IMR-90 (cell line): Measurements from ENCODE around the gene SRRM4. TPM values are rescaled to one million over a fixed set of nuclear protein-coding genes. Genes with fewer than 3 reads are reported as not detected.

Experiments
- ATAC-seq: fragments of 200-7000 bp; cut with Tn5 transposase; 2 replicates; pipeline ENCODE4 v1.9.1; 2020; ENCODE audit warnings: low read depth, mild to moderate bottlenecking, moderate library complexity
- BruUV-seq: library from RNA; stranded (reverse); fragments of 400-500 nt; replicated peaks from 2 replicates; lab custom pipeline; 2021; lab: Mats Ljungman, UMichigan
- CTCF ChIA-PET: fragments of 300-600 bp; formaldehyde crosslinking; extraction: SDS; loops from one replicate; lab custom pipeline; 2021; ENCODE audit warnings: antibody characterized with exemption; lab: Yijun Ruan, JAX
- POLR2A ChIA-PET: fragments of 300-600 bp; sonication (Branson Sonifier 250); formaldehyde crosslinking; loops from one replicate; lab custom pipeline; 2022; ENCODE audit warnings: antibody characterized with exemption; ENCODE audit not compliant: unreplicated experiment; lab: Charles Lee
- DNase-seq: peaks from one replicate; pipeline ENCODE4 v3.0.0; 2013
- H2AFZ ChIP-seq: replicated peaks from 2 replicates; pipeline ENCODE3; 2013; ENCODE audit warnings: low read length, mild to moderate bottlenecking; ENCODE audit not compliant: poor library complexity
- H2AK5ac ChIP-seq: 2 replicates; pipeline ENCODE4 v1.6.1; 2013; ENCODE audit warnings: low read depth, low read length, inconsistent platforms
- H2AK9ac ChIP-seq: replicated peaks from 2 replicates; pipeline ENCODE3; 2013; ENCODE audit warnings: mild to moderate bottlenecking, low read depth, low read length, moderate library complexity; ENCODE audit not compliant: poor library complexity
- H2BK120ac ChIP-seq: 2 replicates; pipeline ENCODE4 v1.6.1; 2013; ENCODE audit warnings: low read depth, low read length, inconsistent platforms
- H2BK15ac ChIP-seq: 3 replicates; pipeline ENCODE4 v1.6.1; 2013; ENCODE audit warnings: low read depth, low read length, inconsistent platforms
- H2BK20ac ChIP-seq: 2 replicates; pipeline ENCODE4 v1.6.1; 2013; ENCODE audit warnings: low read depth, mild to moderate bottlenecking, inconsistent platforms, low read length, moderate library complexity
- H2BK5ac ChIP-seq: 2 replicates; pipeline ENCODE4 v1.6.1; 2013; ENCODE audit warnings: mild to moderate bottlenecking, low read depth, low read length, inconsistent platforms; ENCODE audit not compliant: poor library complexity, severe bottlenecking
- H3K14ac ChIP-seq: replicated peaks from 2 replicates; pipeline ENCODE4 v1.6.1; 2013; ENCODE audit warnings: low read depth, low read length, inconsistent platforms
- H3K18ac ChIP-seq: 2 replicates; pipeline ENCODE4 v1.6.1; 2013; ENCODE audit warnings: low read depth, low read length, control low read depth
- H3K23ac ChIP-seq: 2 replicates; pipeline ENCODE4 v1.6.1; 2013; ENCODE audit warnings: low read depth, low read length, inconsistent platforms
- H3K27ac ChIP-seq: 2 replicates; pipeline ENCODE4 v1.5.1; 2013; ENCODE audit warnings: mild to moderate bottlenecking, control low read depth, low read length; ENCODE audit not compliant: insufficient read depth
- H3K27me3 ChIP-seq: 2 replicates; pipeline ENCODE4 v1.6.1; 2013; ENCODE audit warnings: low read length; ENCODE audit not compliant: control insufficient read depth, insufficient read depth
- H3K36me3 ChIP-seq: 2 replicates; pipeline ENCODE4 v1.6.1; 2013; ENCODE audit warnings: low read length, mixed read lengths; ENCODE audit not compliant: control insufficient read depth, insufficient read depth
- H3K4ac ChIP-seq: 2 replicates; pipeline ENCODE4 v1.6.1; 2013; ENCODE audit warnings: low read depth, low read length, inconsistent platforms
- H3K4me1 ChIP-seq: 2 replicates; pipeline ENCODE4 v1.6.1; 2013; ENCODE audit warnings: low read length, mixed read lengths; ENCODE audit not compliant: control insufficient read depth, insufficient read depth
- H3K4me2 ChIP-seq: 2 replicates; pipeline ENCODE4 v1.6.1; 2013; ENCODE audit warnings: low read depth, mild to moderate bottlenecking, control low read depth, low read length, moderate library complexity
- H3K4me3 ChIP-seq: 2 replicates; pipeline ENCODE4 v1.5.1; 2013; ENCODE audit warnings: low read depth, mild to moderate bottlenecking, control low read depth, low read length, moderate library complexity; ENCODE audit not compliant: insufficient read depth
- H3K56ac ChIP-seq: 2 replicates; pipeline ENCODE4 v1.6.1; 2013; ENCODE audit warnings: low read length, inconsistent platforms; ENCODE audit not compliant: insufficient read depth; ENCODE audit errors: extremely low read depth
- H3K79me1 ChIP-seq, 2 experiments: 2 replicates each; pipeline ENCODE4 v1.6.1; 2013; ENCODE audit warnings: low read length in 2 of 2, inconsistent platforms in 1 of 2, low read depth in 1 of 2
- H3K9ac ChIP-seq: 2 replicates; pipeline ENCODE4 v1.6.1; 2013; ENCODE audit warnings: low read depth, low read length, control low read depth
- H3K9me1 ChIP-seq: 2 replicates; pipeline ENCODE4 v1.6.1; 2013; ENCODE audit warnings: low read length, inconsistent platforms; ENCODE audit not compliant: insufficient read depth
- H3K9me3 ChIP-seq: 2 replicates; pipeline ENCODE4 v1.6.1; 2013; ENCODE audit warnings: low read length; ENCODE audit not compliant: control insufficient read depth, insufficient read depth
- H4K20me1 ChIP-seq: 2 replicates; pipeline ENCODE4 v1.6.1; 2013; ENCODE audit warnings: low read length, inconsistent platforms; ENCODE audit not compliant: insufficient read depth
- H4K5ac ChIP-seq: 2 replicates; pipeline ENCODE4 v1.6.1; 2013; ENCODE audit warnings: mild to moderate bottlenecking, low read depth, low read length, control low read depth
- H4K8ac ChIP-seq, 2 experiments: 2 replicates each; pipeline ENCODE4 v1.6.1; 2013; ENCODE audit warnings: low read depth in 2 of 2, low read length in 2 of 2, control low read depth in 1 of 2, inconsistent platforms in 1 of 2
- H4K91ac ChIP-seq: 2 replicates; pipeline ENCODE4 v1.6.1; 2013; ENCODE audit warnings: low read depth, low read length, inconsistent platforms; ENCODE audit not compliant: insufficient read depth
- USF2 ChIP-seq: fragments of 150-350 bp; IDR thresholded peaks from 2 replicates; pipeline ENCODE4 v1.6.1; 2017; ENCODE audit warnings: mild to moderate bottlenecking, antibody characterized with exemption, low read length, low read depth
- WGBS, 2 experiments: methylation state at CpG; one replicate each; pipeline versions ENCODE4 v1.1.5 to v1.1.7; 2013; ENCODE audit warnings: missing lambda C conversion rate in 2 of 2; ENCODE audit not compliant: insufficient read length in 1 of 2; ENCODE audit errors: extremely low coverage in 2 of 2; 5-methylcytosine and 5-hydroxymethylcytosine counted together
- dilution Hi-C: fragments of 300-500 bp; cut with HindIII; formaldehyde crosslinking; loops from one replicate; pipeline ENCODE4 v1.14.3; 2018; ENCODE audit warnings: low sequenced_read_pairs; ENCODE audit not compliant: unreplicated experiment
- in situ Hi-C: fragments of 300-500 bp; cut with MboI; formaldehyde crosslinking; loops from 3 replicates; pipeline ENCODE4 v1.14.3; 2019; ENCODE audit warnings: low sequenced_read_pairs, inconsistent platforms, mixed read lengths
- intact Hi-C: fragments of 100-400 bp; cut with micrococcal nuclease; formaldehyde crosslinking; loops from 2 replicates; pipeline ENCODE4 v1.10.0; 2022
- polyA plus RNA-seq, 3 experiments: library from polyadenylated mRNA; depleted of rRNA; stranded (reverse); fragments of >200 nt; gene quantifications; 2 replicates each; pipeline ENCODE4 v1.2.3, GENCODE V29; 2012; ENCODE audit warnings: low replicate concordance in 1 of 3
- total RNA-seq: library from RNA; depleted of rRNA; stranded (reverse); fragments of >200 nt; gene quantifications from 2 replicates; pipeline ENCODE4 v1.2.3, GENCODE V29; 2012

SRRM4 gene
- total and polyA plus RNA-seq, 2 of the 4 experiments (the other 2 are of a cell fraction), result not detected

- Histone ChIP-seq H2AK9ac (no peak overlapping the region), H3K36me3 (no peaks in the 10 kb centered on the region), H2BK20ac (0 out of 2 replicates have a peak overlapping the region, but pooled peaks have one; percentile 12), H3K23ac (no peak overlapping the region), H3K18ac (no peak overlapping the region), H2AK5ac (peak overlapping the region; percentile 19; the same call in 1 of the 2 replicates), H2BK5ac (no peak overlapping the region), H4K20me1 (no peaks in the 10 kb centered on the region), H3K4me3 (no peak overlapping the region), H3K4me2 (no peak overlapping the region), H3K27ac (no peak overlapping the region), H3K56ac (no peak overlapping the region), H4K91ac (no peak overlapping the region), H3K4ac (peak overlapping the region; percentile 17; the same call in 1 of the 2 replicates), H3K14ac (no peak overlapping the region), H3K9ac (no peak overlapping the region), H3K27me3 (peaks cover 2% of the 10 kb centered on the region; the same call in 1 of the 2 replicates), H3K9me3 (no peaks in the 10 kb centered on the region), H4K8ac (no peak overlapping the region), H2BK15ac (no peak overlapping the region), H3K4me1 (peaks cover 11% of the 10 kb centered on the region), H3K9me1 (no peaks in the 10 kb centered on the region; the same call in 1 of the 2 replicates), H4K5ac (no peak overlapping the region), H3K79me1 (peaks cover 19 to 21% of the 10 kb centered on the region in 2 experiments), H2AFZ (no peak overlapping the region), H2BK120ac (peak overlapping the region; percentile 11; the same call in 1 of the 2 replicates)
- no TSS peak for BruUV-seq
- WGBS, 2 experiments, result no CpG with 5 or more reads among the region's 15 CpGs
- CTCF ChIA-PET, result interaction anchor here (1.7 kb wide), 1 partner anchor 11 kb away, joined by 3 read pairs; no protein-coding TSS in a partner anchor
- intact Hi-C loops, result loop anchor here (10.0 kb wide), 1 partner anchor 773 kb away; no protein-coding TSS in a partner anchor
- in situ Hi-C loops, result loop anchor here (25.0 kb wide), 1 partner anchor 766 kb away; no protein-coding TSS in a partner anchor
- DNase-seq (no peak), ATAC-seq (no peak)
- POLR2A ChIA-PET, result no interaction called here
- dilution Hi-C loops, result no loop called here
- no peak for TF ChIP-seq USF2
Measured at GRCh38 chr12:119177724-119178380, 196.5 kb downstream of the SRRM4 start.
